DOHH2 (cell line): ENCODE measurements around the gene PLCD1.
"Not testable (repeated sequence)": the region's sequence is repeated elsewhere in the genome, so short reads cannot be mapped to it uniquely, and the experiment has no call there.

Experiments
- H3F3A ChIP-seq: fragments of 200-600 bp; sonication (generic), shearing (Covaris generic); 2 replicates; pipeline ENCODE4 v1.6.0; 2016; ENCODE audit warnings: antibody characterized with exemption, mild to moderate bottlenecking; ENCODE audit not compliant: control insufficient read depth, insufficient read depth
- H3K27ac ChIP-seq: fragments of 200-600 bp; sonication (generic); 2 replicates; pipeline ENCODE4 v1.5.1; 2014; ENCODE audit warnings: low read depth, mild to moderate bottlenecking, low read length, moderate library complexity
- H3K27me3 ChIP-seq: fragments of 200-600 bp; sonication (generic); 2 replicates; pipeline ENCODE4 v1.6.1; 2014; ENCODE audit warnings: mild to moderate bottlenecking, low read length, mixed read lengths; ENCODE audit not compliant: control insufficient read depth
- H3K36me3 ChIP-seq: fragments of 200-600 bp; sonication (generic); 2 replicates; pipeline ENCODE4 v1.6.1; 2014; ENCODE audit warnings: mild to moderate bottlenecking, low read length, moderate library complexity, mixed read lengths; ENCODE audit not compliant: control insufficient read depth
- H3K4me1 ChIP-seq: fragments of 200-600 bp; sonication (generic); 2 replicates; pipeline ENCODE4 v1.6.1; 2014; ENCODE audit warnings: mild to moderate bottlenecking, low read length, mixed read lengths; ENCODE audit not compliant: control insufficient read depth
- H3K4me2 ChIP-seq: fragments of 200-600 bp; sonication (generic); 2 replicates; pipeline ENCODE4 v1.6.0; 2014; ENCODE audit warnings: mild to moderate bottlenecking, low read length, moderate library complexity
- H3K4me3 ChIP-seq: fragments of 200-600 bp; sonication (generic); 2 replicates; pipeline ENCODE4 v1.5.1; 2014; ENCODE audit warnings: mild to moderate bottlenecking, low read length, mixed read lengths
- H3K79me2 ChIP-seq: fragments of 200-600 bp; sonication (generic); 2 replicates; pipeline ENCODE4 v1.6.1; 2014; ENCODE audit warnings: mild to moderate bottlenecking, low read length, mixed read lengths; ENCODE audit not compliant: control insufficient read depth
- H3K9me2 ChIP-seq: fragments of 200-600 bp; sonication (generic); replicated peaks from 2 replicates; pipeline ENCODE4 v1.6.1; 2014; ENCODE audit warnings: mild to moderate bottlenecking, low read length, mixed read lengths; ENCODE audit not compliant: control insufficient read depth
- H3K9me3 ChIP-seq: fragments of 200-600 bp; sonication (generic); 2 replicates; pipeline ENCODE4 v1.6.1; 2014; ENCODE audit warnings: antibody characterized with exemption, low read length, mixed read lengths; ENCODE audit not compliant: control insufficient read depth, insufficient read depth
- H4K20me1 ChIP-seq: fragments of 200-600 bp; sonication (generic); 2 replicates; pipeline ENCODE4 v1.6.0; 2014; ENCODE audit warnings: low read depth, mild to moderate bottlenecking, antibody characterized with exemption, low read length, moderate library complexity; ENCODE audit not compliant: control insufficient read depth, insufficient read depth
- CTCF ChIP-seq: fragments of 200-600 bp; sonication (generic); IDR thresholded peaks from one replicate; pipeline ENCODE4 v1.5.1; 2014; ENCODE audit warnings: antibody characterized with exemption, mild to moderate bottlenecking, low read depth, low read length; ENCODE audit not compliant: poor library complexity, severe bottlenecking
- EZH2phosphoT487 ChIP-seq: fragments of 200-600 bp; sonication (generic); IDR thresholded peaks from 2 replicates; pipeline ENCODE4 v1.6.1; 2017; ENCODE audit warnings: borderline replicate concordance, mild to moderate bottlenecking, antibody characterized with exemption, low read length, moderate library complexity, mixed read lengths

Gene PLCD1

GRCh38 chr3:37973246-37974054 is 56.0 kb downstream of the PLCD1 start:
- Histone ChIP-seq H3K9me3 (no peaks in the 10 kb centered on the region), H3K27me3 (no peaks in the 10 kb centered on the region), H3K36me3 (no peaks in the 10 kb centered on the region), H3K4me2 (no peak overlapping the region), H3K79me2 (no peaks in the 10 kb centered on the region), H3K9me2 (no peaks in the 10 kb centered on the region), H3K27ac (no peak overlapping the region), H3K4me1 (no peaks in the 10 kb centered on the region), H4K20me1 (no peaks in the 10 kb centered on the region), H3K4me3 (no peak overlapping the region), H3F3A (no peaks in the 10 kb centered on the region)
- TF ChIP-seq EZH2phosphoT487, result no peak
- TF ChIP-seq CTCF, result no peak

DNA sequence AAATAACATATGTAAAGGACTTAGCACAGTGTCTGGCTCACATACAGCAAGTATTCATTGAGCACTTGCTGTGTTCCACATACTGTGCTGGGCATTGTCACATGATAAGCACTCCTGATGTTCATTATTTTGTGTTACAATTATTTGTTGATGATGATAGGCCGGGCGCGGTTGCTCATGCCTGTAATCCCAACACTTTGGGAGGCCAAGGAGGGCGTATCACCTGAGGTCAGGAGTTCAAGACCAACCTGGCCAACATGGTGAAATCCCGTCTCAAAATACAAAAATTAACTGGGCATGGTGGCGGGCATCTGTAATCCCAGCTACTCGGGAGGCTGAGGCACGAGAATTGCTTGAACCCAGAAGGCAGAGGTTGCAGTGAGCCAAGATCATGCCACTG is 57.4 kb downstream of the PLCD1 start:
- H3K79me2 ChIP-seq, H3K27me3 ChIP-seq, H4K20me1 ChIP-seq, H3K36me3 ChIP-seq, H3K9me3 ChIP-seq, H3K4me2 ChIP-seq, H3K4me1 ChIP-seq, H3K4me3 ChIP-seq, H3K9me2 ChIP-seq, H3K27ac ChIP-seq, H3F3A ChIP-seq: not testable (repeated sequence)

DNA sequence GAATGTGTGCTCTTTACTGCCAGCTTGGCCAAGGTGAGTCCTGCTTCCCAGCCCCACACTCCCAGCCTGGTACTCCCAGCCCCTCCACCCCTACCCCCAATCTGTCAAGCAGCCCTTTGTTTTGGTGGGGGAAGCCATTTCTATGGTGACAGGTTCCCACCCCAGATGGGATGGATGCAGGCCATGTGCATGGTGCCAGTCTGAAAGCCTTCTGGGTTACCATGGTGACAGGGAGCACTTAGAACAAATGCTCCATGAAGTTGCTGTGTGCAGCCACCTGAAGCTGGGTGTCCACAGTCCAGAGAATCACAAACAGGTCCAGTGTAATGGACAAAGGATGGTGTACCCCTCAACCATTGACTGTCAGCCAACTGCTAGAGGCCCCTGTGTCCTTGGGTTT is 58.0 kb downstream of the PLCD1 start:
- Histone ChIP-seq H3K4me1 (no peaks in the 10 kb centered on the region), H3K9me2 (no peaks in the 10 kb centered on the region), H3K79me2 (no peaks in the 10 kb centered on the region), H3K4me2 (no peak overlapping the region), H3F3A (no peaks in the 10 kb centered on the region), H4K20me1 (no peaks in the 10 kb centered on the region), H3K27me3 (peaks cover 7% of the 10 kb centered on the region), H3K36me3 (no peaks in the 10 kb centered on the region), H3K9me3 (no peaks in the 10 kb centered on the region), H3K4me3 (no peak overlapping the region), H3K27ac (no peak overlapping the region)
- TF ChIP-seq EZH2phosphoT487 (no peak), CTCF (no peak)

DNA sequence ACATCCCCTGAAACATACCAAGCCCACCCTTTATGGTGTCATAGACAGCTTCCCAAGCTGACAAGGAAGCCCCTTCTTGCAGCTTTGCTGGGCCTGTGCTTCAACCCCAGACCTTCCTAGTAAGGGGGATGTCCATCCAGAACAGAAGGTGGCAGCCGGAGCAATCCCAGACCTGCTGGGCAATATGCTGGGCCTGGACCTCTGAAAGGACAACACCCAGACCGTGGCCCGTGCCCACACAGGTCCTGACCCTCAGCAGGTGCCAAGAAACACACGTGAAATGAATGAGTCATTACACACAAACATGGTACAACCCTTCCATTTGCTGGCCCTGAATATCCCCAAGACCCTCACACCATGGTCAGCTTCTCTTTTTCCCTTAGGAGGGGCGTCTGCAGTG is 58.6 kb downstream of the PLCD1 start:
- Histone ChIP-seq H3F3A (no peaks in the 10 kb centered on the region), H3K9me2 (no peaks in the 10 kb centered on the region), H3K79me2 (no peaks in the 10 kb centered on the region), H3K4me3 (no peak overlapping the region), H3K9me3 (no peaks in the 10 kb centered on the region), H3K36me3 (no peaks in the 10 kb centered on the region), H3K27me3 (peaks cover 12% of the 10 kb centered on the region), H3K27ac (no peak overlapping the region), H3K4me2 (no peak overlapping the region), H3K4me1 (no peaks in the 10 kb centered on the region), H4K20me1 (no peaks in the 10 kb centered on the region)
- no peak for TF ChIP-seq EZH2phosphoT487
- no peak for TF ChIP-seq CTCF
